Peyer's patch (tissue), 4 donors: ENCODE measurements around the gene HTR4.

Experiments
- POLR2A ChIP-seq, 2 donors: fragments of 450-650 bp; IDR thresholded peaks; one replicate each; pipeline ENCODE4 v1.5.1; 2017; ENCODE audit warnings: antibody characterized with exemption in 2 of 2, mild to moderate bottlenecking in 2 of 2, moderate library complexity in 2 of 2
- TF ChIP-seq, protein P1 (sequence below), 6 experiments: fragments of 450-650 bp in 4 of 6; fragments of 200-600 bp in 2 of 6; sonication (generic) in 1 of 6; IDR thresholded peaks; one replicate each; pipeline ENCODE4 v1.5.1; 2017 to 2019; ENCODE audit warnings: antibody characterized with exemption in 6 of 6, mild to moderate bottlenecking in 3 of 6, moderate library complexity in 1 of 6

DNA sequence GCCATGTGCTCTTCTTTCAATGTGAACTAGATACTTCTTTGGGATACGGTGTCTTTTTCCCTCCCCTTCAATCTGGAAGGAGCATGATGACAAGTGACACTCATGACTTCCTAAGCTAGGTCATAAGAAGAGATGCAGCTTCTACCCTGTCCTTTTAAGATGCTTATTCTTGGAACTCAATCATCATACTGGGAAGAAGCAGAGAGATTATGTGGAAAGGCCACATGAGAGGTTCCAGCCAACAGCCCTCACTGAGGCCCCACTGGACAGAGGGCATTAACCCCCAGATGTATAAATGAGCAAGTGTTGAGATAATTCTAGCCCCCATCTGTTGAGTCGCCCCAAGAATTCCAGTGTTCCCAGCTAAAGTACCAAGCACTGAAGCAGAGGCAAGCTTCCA lies 29.3 kb upstream of the HTR4 start:
- TF ChIP-seq, protein P1, sequence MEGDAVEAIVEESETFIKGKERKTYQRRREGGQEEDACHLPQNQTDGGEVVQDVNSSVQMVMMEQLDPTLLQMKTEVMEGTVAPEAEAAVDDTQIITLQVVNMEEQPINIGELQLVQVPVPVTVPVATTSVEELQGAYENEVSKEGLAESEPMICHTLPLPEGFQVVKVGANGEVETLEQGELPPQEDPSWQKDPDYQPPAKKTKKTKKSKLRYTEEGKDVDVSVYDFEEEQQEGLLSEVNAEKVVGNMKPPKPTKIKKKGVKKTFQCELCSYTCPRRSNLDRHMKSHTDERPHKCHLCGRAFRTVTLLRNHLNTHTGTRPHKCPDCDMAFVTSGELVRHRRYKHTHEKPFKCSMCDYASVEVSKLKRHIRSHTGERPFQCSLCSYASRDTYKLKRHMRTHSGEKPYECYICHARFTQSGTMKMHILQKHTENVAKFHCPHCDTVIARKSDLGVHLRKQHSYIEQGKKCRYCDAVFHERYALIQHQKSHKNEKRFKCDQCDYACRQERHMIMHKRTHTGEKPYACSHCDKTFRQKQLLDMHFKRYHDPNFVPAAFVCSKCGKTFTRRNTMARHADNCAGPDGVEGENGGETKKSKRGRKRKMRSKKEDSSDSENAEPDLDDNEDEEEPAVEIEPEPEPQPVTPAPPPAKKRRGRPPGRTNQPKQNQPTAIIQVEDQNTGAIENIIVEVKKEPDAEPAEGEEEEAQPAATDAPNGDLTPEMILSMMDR (IDR thresholded peaks at IDR 0.05): no peak
- no peak for TF ChIP-seq POLR2A (IDR thresholded peaks at IDR 0.05)
